ENCODE results near the gene HBE1.

- TF ChIP-seq AEBP2 (tag by site-specific recombination; IDR thresholded peaks at IDR 0.05; ENCODE audit: borderline replicate concordance) (no peak), CTCF (tag by site-specific recombination; IDR thresholded peaks at IDR 0.05) (no peak), PBX3 (CRISPR knock-in tag; IDR thresholded peaks at IDR 0.05) (no peak)
Measured at GRCh38 chr11:5227681-5228080, 42.1 kb downstream of the HBE1 start.

All from HEK293 (cell line).